Mucosa of gallbladder (tissue), 1 donor: ENCODE measurements around the gene EWSR1. TPM values are rescaled to one million over a fixed set of nuclear protein-coding genes. Genes with fewer than 3 reads are reported as not detected.

ENCODE experiments used
- DNase-seq: peaks from one replicate; pipeline ENCODE4 v3.0.0-alpha.2; 2020; ENCODE audit warnings: low spot score
- total RNA-seq: library from RNA; stranded (reverse); gene quantifications from one replicate; pipeline ENCODE4 v1.2.1, GENCODE V29; 2021
- donor health status: DM: no; HTN: no; CAD: no.

EWSR1 gene
- total RNA-seq, 1 donor from 2014 or later: 160 TPM

GRCh38 chr22:29319072-29319471, 51.0 kb downstream of the EWSR1 start:
- no peak for DNase-seq

- DNase-seq: no peak
These were observed 52.5 kb downstream of the EWSR1 start for GRCh38 chr22:29320546-29320945.

- DNase-seq: no peak
These were observed 55.6 kb downstream of the EWSR1 start for GRCh38 chr22:29323641-29324040.

- no peak for DNase-seq
These were observed 57.3 kb downstream of the EWSR1 start for GRCh38 chr22:29325356-29325755.

- no peak for DNase-seq
These were observed 57.8 kb downstream of the EWSR1 start for GRCh38 chr22:29325785-29326315.

- no peak for DNase-seq
These were observed 58.4 kb downstream of the EWSR1 start for GRCh38 chr22:29326481-29326880.

GRCh38 chr22:29327089-29327764, 59.2 kb downstream of the EWSR1 start:
- no peak for DNase-seq

GRCh38 chr22:29328055-29328454, 60.0 kb downstream of the EWSR1 start:
- no peak for DNase-seq

- no peak for DNase-seq
These were observed 60.8 kb downstream of the EWSR1 start for GRCh38 chr22:29328566-29329500.

- DNase-seq: no peak
These were observed 61.5 kb downstream of the EWSR1 start for GRCh38 chr22:29329581-29329980.

- no peak for DNase-seq
These were observed 62.2 kb downstream of the EWSR1 start for GRCh38 chr22:29330291-29330690.

- DNase-seq: no peak
These were observed 62.7 kb downstream of the EWSR1 start for GRCh38 chr22:29330753-29331152.

- DNase-seq: no peak
These were observed 63.1 kb downstream of the EWSR1 start for GRCh38 chr22:29331213-29331612.

- no peak for DNase-seq
These were observed 63.7 kb downstream of the EWSR1 start for GRCh38 chr22:29331658-29332300.

- no peak for DNase-seq
These were observed 64.9 kb downstream of the EWSR1 start for GRCh38 chr22:29332886-29333496.

GRCh38 chr22:29334148-29334547, 66.1 kb downstream of the EWSR1 start:
- no peak for DNase-seq

GRCh38 chr22:29334696-29335344, 66.8 kb downstream of the EWSR1 start:
- DNase-seq: no peak

GRCh38 chr22:29335656-29336055, 67.6 kb downstream of the EWSR1 start:
- no peak for DNase-seq

- no peak for DNase-seq
These were observed 68.9 kb downstream of the EWSR1 start for GRCh38 chr22:29336751-29337490.

- DNase-seq: no peak
These were observed 69.7 kb downstream of the EWSR1 start for GRCh38 chr22:29337631-29338284.
